Measurements from ENCODE around the gene CCDC24.

- TF ChIP-seq CTCF (IDR thresholded peaks at IDR 0.05): no peak
- no peak for TF ChIP-seq POLR2A (IDR thresholded peaks at IDR 0.05)
Measured at GRCh38 chr1:44014365-44015104, 23.1 kb downstream of the CCDC24 start.
